HEK293T (cell line): Measurements from ENCODE around the gene CD4.

ENCODE experiments used
- ARNT ChIP-seq: fragments of 450-650 bp; IDR thresholded peaks from 2 replicates; pipeline ENCODE4 v1.6.1; 2017; ENCODE audit warnings: mild to moderate bottlenecking
- ELF4 ChIP-seq: fragments of 450-650 bp; IDR thresholded peaks from 2 replicates; pipeline ENCODE4 v1.6.1; 2017; ENCODE audit warnings: antibody characterized with exemption
- FOXM1 ChIP-seq: fragments of 450-650 bp; IDR thresholded peaks from 2 replicates; pipeline ENCODE4 v1.6.1; 2017; ENCODE audit warnings: mild to moderate bottlenecking, borderline replicate concordance
- NFRKB ChIP-seq: fragments of 450-650 bp; IDR thresholded peaks from 2 replicates; pipeline ENCODE4 v1.6.1; 2016; ENCODE audit warnings: mild to moderate bottlenecking, moderate library complexity
- PKNOX1 ChIP-seq: fragments of 450-650 bp; IDR thresholded peaks from 2 replicates; pipeline ENCODE4 v1.6.1; 2016
- SP1 ChIP-seq: fragments of 450-650 bp; IDR thresholded peaks from 2 replicates; pipeline ENCODE4 v1.6.1; 2017
- SUZ12 ChIP-seq: fragments of 450-650 bp; IDR thresholded peaks from 2 replicates; pipeline ENCODE4 v1.6.1; 2016; ENCODE audit warnings: mild to moderate bottlenecking

GRCh38 chr12:6778217-6778573, 11.1 kb upstream of the CD4 start:
- TF ChIP-seq ELF4 (no peak), FOXM1 (no peak), SP1 (no peak), PKNOX1 (no peak), ARNT (no peak), SUZ12 (no peak), NFRKB (no peak)
